HepG2 (cell line): ENCODE data around the gene SLCO2A1. TPM values are rescaled to one million over a fixed set of nuclear protein-coding genes. Genes with fewer than 3 reads are reported as not detected.

Source experiments
- ATAC-seq: fragments of 200-7000 bp; cut with Tn5 transposase; 3 replicates; pipeline ENCODE4 v1.9.1; 2020; ENCODE audit warnings: mild to moderate bottlenecking, moderate library complexity
- BruUV-seq: library from RNA; stranded (reverse); fragments of 400-500 nt; replicated peaks from 2 replicates; lab custom pipeline; 2021; lab: Mats Ljungman, UMichigan
- CTCF ChIA-PET: fragments of 300-600 bp; formaldehyde crosslinking; extraction: SDS; loops from one replicate; lab custom pipeline; 2021; ENCODE audit warnings: low total read pairs, inconsistent platforms, low intra/inter-chr PET ratio; lab: Yijun Ruan, JAX
- POLR2A ChIA-PET: fragments of 350-600 bp; sonication (Branson Sonifier 250); formaldehyde crosslinking; loops from one replicate; lab custom pipeline; 2020; ENCODE audit warnings: antibody characterized with exemption, inconsistent platforms; lab: Yijun Ruan, JAX
- DNase-seq: peaks from one replicate; pipeline ENCODE4 v3.0.0-alpha.2; 2015; ENCODE audit warnings: low spot score
- FAIRE-seq: peaks from 3 replicates; lab custom pipeline; 2011; peaks lifted over from hg19 to GRCh38; lab: Jason Lieb, UNC
- H2AFZ ChIP-seq: one replicate; pipeline ENCODE4 v1.6.1; 2011; ENCODE audit warnings: low read length, inconsistent platforms
- H3K27ac ChIP-seq: fragments of 300-600 bp; 3 replicates; pipeline ENCODE4 v1.8.0; 2011; ENCODE audit warnings: mixed run types, mild to moderate bottlenecking, mixed read lengths, low read length, inconsistent platforms; ENCODE audit not compliant: insufficient read depth; ENCODE audit errors: extremely low read length
- H3K27me3 ChIP-seq, 2 experiments: fragments of 200-600 bp in 1 of 2; 2 replicates in 1 of 2; 3 replicates in 1 of 2; pipeline versions ENCODE4 v1.6.0 to v1.8.0; 2011; ENCODE audit warnings: low read length in 2 of 2, mild to moderate bottlenecking in 2 of 2, moderate library complexity in 2 of 2, inconsistent platforms in 1 of 2; ENCODE audit not compliant: insufficient read depth in 2 of 2, control insufficient read depth in 1 of 2
- H3K36me3 ChIP-seq, 2 experiments: fragments of 200-600 bp in 1 of 2; replicated peaks in 1 of 2; 2 replicates in 1 of 2; 3 replicates in 1 of 2; pipeline versions ENCODE4 v1.5.1 to v1.8.0; 2011; ENCODE audit warnings: low read length in 2 of 2, inconsistent platforms in 1 of 2; ENCODE audit not compliant: insufficient read depth in 2 of 2, control insufficient read depth in 1 of 2
- H3K4me1 ChIP-seq: 2 replicates; pipeline ENCODE4 v1.5.1; 2012; ENCODE audit warnings: low read length, inconsistent platforms; ENCODE audit not compliant: insufficient read depth
- H3K4me2 ChIP-seq: 2 replicates; pipeline ENCODE4 v1.6.0; 2011; ENCODE audit warnings: low read depth, low read length, inconsistent platforms
- H3K4me3 ChIP-seq, 3 experiments: fragments of 200-600 bp in 1 of 3; sonication (generic), shearing (Covaris generic) in 1 of 3; replicated peaks in 1 of 3; 2 replicates each; pipeline ENCODE4 v1.5.1; 2011 to 2016; ENCODE audit warnings: low read length in 3 of 3, inconsistent platforms in 2 of 3, low read depth in 2 of 3, mild to moderate bottlenecking in 2 of 3, control low read depth in 1 of 3, mixed read lengths in 1 of 3; ENCODE audit not compliant: insufficient read depth in 1 of 3
- H3K79me2 ChIP-seq: one replicate; pipeline ENCODE4 v1.6.1; 2011; ENCODE audit warnings: low read length, inconsistent platforms; ENCODE audit not compliant: insufficient read depth
- H3K9ac ChIP-seq: 2 replicates; pipeline ENCODE4 v1.6.0; 2011; ENCODE audit warnings: mild to moderate bottlenecking, low read depth, low read length, inconsistent platforms; ENCODE audit not compliant: insufficient read depth
- H3K9me3 ChIP-seq: 2 replicates; pipeline ENCODE4 v1.5.1; 2012; ENCODE audit warnings: mild to moderate bottlenecking, low read length
- H4K20me1 ChIP-seq: 2 replicates; pipeline ENCODE4 v1.6.0; 2011; ENCODE audit warnings: inconsistent platforms, mild to moderate bottlenecking, low read length, moderate library complexity; ENCODE audit not compliant: insufficient read depth
- BRCA1 ChIP-seq: sonication (generic); formaldehyde crosslinking; IDR thresholded peaks from 2 replicates; pipeline ENCODE4 v1.4.0; 2020; ENCODE audit warnings: missing genetic modification reagents
- CBX5 ChIP-seq: sonication (generic); formaldehyde crosslinking; IDR thresholded peaks from 2 replicates; pipeline ENCODE4 v1.4.0; 2020; ENCODE audit warnings: missing genetic modification reagents, borderline replicate concordance
- NR2F1 ChIP-seq, 2 experiments: fragments of 450-650 bp in 1 of 2; formaldehyde crosslinking in 1 of 2; IDR thresholded peaks; 2 replicates each; pipeline versions ENCODE4 v1.5.0 to v1.6.1; 2016 to 2020; ENCODE audit warnings: mild to moderate bottlenecking in 1 of 2, missing compliant biosample characterization in 1 of 2, missing genetic modification reagents in 1 of 2, moderate library complexity in 1 of 2
- RBM22 ChIP-seq: fragments of 200-400 bp; formaldehyde crosslinking; optimal IDR thresholded peaks from 2 replicates; pipeline ENCODE3; 2017; ENCODE audit warnings: mild to moderate bottlenecking, low read length, moderate library complexity
- RFXANK ChIP-seq: IDR thresholded peaks from 2 replicates; pipeline ENCODE4 v1.6.1; 2016
- SRY ChIP-seq: sonication (generic); formaldehyde crosslinking; IDR thresholded peaks from 2 replicates; pipeline ENCODE4 v1.8.0; 2022; ENCODE audit warnings: mild to moderate bottlenecking, missing genetic modification reagents
- TFAP4 ChIP-seq: sonication (generic); IDR thresholded peaks from 2 replicates; pipeline ENCODE4 v1.6.1; 2016; ENCODE audit warnings: low read depth, borderline replicate concordance
- ZBTB21 ChIP-seq: sonication (generic); formaldehyde crosslinking; IDR thresholded peaks from 2 replicates; pipeline ENCODE4 v1.4.0; 2020; ENCODE audit warnings: missing genetic modification reagents
- ZC3H4 ChIP-seq: sonication (generic); formaldehyde crosslinking; IDR thresholded peaks from 2 replicates; pipeline ENCODE4 v1.4.0; 2020; ENCODE audit warnings: missing genetic modification reagents, borderline replicate concordance
- ZNF251 ChIP-seq: sonication (generic); formaldehyde crosslinking; IDR thresholded peaks from 2 replicates; pipeline ENCODE4 v1.9.0; 2021; ENCODE audit warnings: mild to moderate bottlenecking, missing genetic modification reagents
- ZNF33B ChIP-seq: sonication (generic); formaldehyde crosslinking; IDR thresholded peaks from 2 replicates; pipeline ENCODE4 v1.5.1; 2020; ENCODE audit warnings: mild to moderate bottlenecking, missing genetic modification reagents
- ZNF574 ChIP-seq: sonication (generic); formaldehyde crosslinking; IDR thresholded peaks from 2 replicates; pipeline ENCODE4 v1.4.0; 2020; ENCODE audit warnings: missing genetic modification reagents
- WGBS: methylation state at CpG from one replicate; pipeline ENCODE4 v1.1.6; 2017; ENCODE audit warnings: low lambda C conversion rate; 5-methylcytosine and 5-hydroxymethylcytosine counted together
- in situ Hi-C: cut with HindIII; loops from 2 replicates; pipeline ENCODE4 v1.10.0; 2017; ENCODE audit warnings: low pct_unique_long_range_greater_than_20kb; ENCODE audit not compliant: extremely low pct_ligation_motif_present
- intact Hi-C: fragments of 100-400 bp; cut with micrococcal nuclease; formaldehyde crosslinking; loops from one replicate; pipeline ENCODE4 v1.10.0; 2022; ENCODE audit not compliant: unreplicated experiment
- polyA plus RNA-seq, 8 experiments: library from polyadenylated mRNA; depleted of rRNA in 3 of 8; stranded (reverse) in 7 of 8; unstranded in 1 of 8; fragments of >200 nt; fragmentation: Illumina TruSeq in 4 of 8; extraction: Trizol in 4 of 8; gene quantifications; 2 replicates each; pipeline versions ENCODE4 v1.2.1 to v1.2.3, GENCODE V29; 2011 to 2016; ENCODE audit warnings: low read depth in 4 of 8, missing spikeins in 1 of 8, mixed read lengths in 1 of 8; ENCODE audit not compliant: insufficient read depth in 1 of 8
- total RNA-seq, 5 experiments: library from RNA; depleted of rRNA; stranded (reverse); fragments of >200 nt; fragmentation: Illumina TruSeq; extraction: Trizol; gene quantifications; 2 replicates each; pipeline ENCODE4 v1.2.3, GENCODE V29; 2016; ENCODE audit warnings: low read depth in 1 of 5
- TF ChIP-seq, protein P1 (sequence below): sonication (generic); formaldehyde crosslinking; IDR thresholded peaks from 2 replicates; pipeline ENCODE4 v1.4.0; 2020; ENCODE audit warnings: missing genetic modification reagents, borderline replicate concordance
- TF ChIP-seq, protein P2 (sequence below): sonication (generic); formaldehyde crosslinking; IDR thresholded peaks from 2 replicates; pipeline ENCODE4 v1.8.0; 2022; ENCODE audit warnings: mild to moderate bottlenecking, missing genetic modification reagents, borderline replicate concordance
- TF ChIP-seq, protein P3 (sequence below): sonication (generic); formaldehyde crosslinking; IDR thresholded peaks from 2 replicates; pipeline ENCODE4 v1.4.0; 2020; ENCODE audit warnings: missing genetic modification reagents

The SLCO2A1 gene
- total and polyA plus RNA-seq, 2 of the 13 experiments (the other 11 are each of a cell fraction or from before 2014, with no cell fraction given) = 0.04 TPM; not detected in 1

DNA sequence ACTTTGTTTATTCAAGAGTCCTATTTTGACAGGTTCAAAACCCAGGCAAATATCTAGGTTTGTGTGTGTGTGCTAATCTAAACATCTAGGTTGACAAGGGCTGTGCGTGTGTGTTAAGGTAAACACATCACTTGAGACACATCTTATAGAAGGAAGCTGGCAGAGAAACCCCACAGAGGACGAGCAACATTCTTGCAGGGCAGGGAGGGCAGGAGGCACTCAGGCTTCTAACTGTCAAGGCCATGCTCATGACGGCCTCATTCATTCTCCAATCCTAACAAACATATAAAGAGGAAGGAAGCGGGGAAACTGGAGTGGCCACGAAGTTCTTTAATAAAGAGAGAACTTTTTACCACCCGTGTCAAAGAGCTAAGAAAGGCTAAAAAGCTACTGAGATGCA lies 43.4 kb downstream of the SLCO2A1 start:
- ATAC-seq = no peak
- in situ Hi-C loops = no loop called here
- DNase-seq = no peak
- Histone ChIP-seq H3K27me3 (peaks cover 0 to 28% of the 10 kb centered on the region in 2 experiments; a peak in 1 of 5 replicates), H4K20me1 (no peaks in the 10 kb centered on the region), H3K4me1 (no peaks in the 10 kb centered on the region), H3K36me3 (no peaks in the 10 kb centered on the region)
- POLR2A ChIA-PET = no interaction called here
- 41% methylated on average over 6 of the region's 6 CpGs for WGBS
- CTCF ChIA-PET = no interaction called here
- intact Hi-C loops = no loop called here
- TF ChIP-seq NR2F1 (CRISPR knock-in tag; IDR thresholded peaks at IDR 0.05) = no peak
- TF ChIP-seq ZBTB21 (CRISPR knock-in tag) = no peak
- TF ChIP-seq, protein P1, sequence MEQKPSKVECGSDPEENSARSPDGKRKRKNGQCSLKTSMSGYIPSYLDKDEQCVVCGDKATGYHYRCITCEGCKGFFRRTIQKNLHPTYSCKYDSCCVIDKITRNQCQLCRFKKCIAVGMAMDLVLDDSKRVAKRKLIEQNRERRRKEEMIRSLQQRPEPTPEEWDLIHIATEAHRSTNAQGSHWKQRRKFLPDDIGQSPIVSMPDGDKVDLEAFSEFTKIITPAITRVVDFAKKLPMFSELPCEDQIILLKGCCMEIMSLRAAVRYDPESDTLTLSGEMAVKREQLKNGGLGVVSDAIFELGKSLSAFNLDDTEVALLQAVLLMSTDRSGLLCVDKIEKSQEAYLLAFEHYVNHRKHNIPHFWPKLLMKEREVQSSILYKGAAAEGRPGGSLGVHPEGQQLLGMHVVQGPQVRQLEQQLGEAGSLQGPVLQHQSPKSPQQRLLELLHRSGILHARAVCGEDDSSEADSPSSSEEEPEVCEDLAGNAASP = no peak
- no peak for TF ChIP-seq RBM22
- no peak for TF ChIP-seq BRCA1 (CRISPR knock-in tag)
- no peak for TF ChIP-seq ZNF574
- TF ChIP-seq ZNF251 (CRISPR knock-in tag) = no peak
- TF ChIP-seq, protein P2, sequence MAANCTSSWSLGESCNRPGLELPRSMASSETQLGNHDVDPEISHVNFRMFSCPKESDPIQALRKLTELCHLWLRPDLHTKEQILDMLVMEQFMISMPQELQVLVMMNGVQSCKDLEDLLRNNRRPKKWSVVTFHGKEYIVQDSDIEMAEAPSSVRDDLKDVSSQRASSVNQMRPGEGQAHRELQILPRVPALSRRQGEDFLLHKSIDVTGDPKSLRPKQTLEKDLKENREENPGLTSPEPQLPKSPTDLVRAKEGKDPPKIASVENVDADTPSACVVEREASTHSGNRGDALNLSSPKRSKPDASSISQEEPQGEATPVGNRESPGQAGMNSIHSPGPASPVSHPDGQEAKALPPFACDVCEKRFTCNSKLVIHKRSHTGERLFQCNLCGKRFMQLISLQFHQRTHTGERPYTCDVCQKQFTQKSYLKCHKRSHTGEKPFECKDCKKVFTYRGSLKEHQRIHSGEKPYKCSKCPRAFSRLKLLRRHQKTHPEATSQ (CRISPR knock-in tag) = no peak
- TF ChIP-seq ZNF33B = no peak
- TF ChIP-seq RFXANK (CRISPR knock-in tag) = no peak
- TF ChIP-seq SRY = no peak
- TF ChIP-seq ZC3H4 (CRISPR knock-in tag) = no peak
- TF ChIP-seq TFAP4 = no peak
- TF ChIP-seq CBX5 (CRISPR knock-in tag) = no peak
- TF ChIP-seq, protein P3, sequence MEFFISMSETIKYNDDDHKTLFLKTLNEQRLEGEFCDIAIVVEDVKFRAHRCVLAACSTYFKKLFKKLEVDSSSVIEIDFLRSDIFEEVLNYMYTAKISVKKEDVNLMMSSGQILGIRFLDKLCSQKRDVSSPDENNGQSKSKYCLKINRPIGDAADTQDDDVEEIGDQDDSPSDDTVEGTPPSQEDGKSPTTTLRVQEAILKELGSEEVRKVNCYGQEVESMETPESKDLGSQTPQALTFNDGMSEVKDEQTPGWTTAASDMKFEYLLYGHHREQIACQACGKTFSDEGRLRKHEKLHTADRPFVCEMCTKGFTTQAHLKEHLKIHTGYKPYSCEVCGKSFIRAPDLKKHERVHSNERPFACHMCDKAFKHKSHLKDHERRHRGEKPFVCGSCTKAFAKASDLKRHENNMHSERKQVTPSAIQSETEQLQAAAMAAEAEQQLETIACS (CRISPR knock-in tag) = no peak
- TF ChIP-seq, all 625 proteins: peak for 0
- BruUV-seq = no TSS peak
- no peaks in the 10 kb centered on the region for H3K79me2 ChIP-seq
- H3K9me3 ChIP-seq = no peaks in the 10 kb centered on the region
- no peak overlapping the region for H3K27ac ChIP-seq
- FAIRE-seq = no peak
- no peak overlapping the region for H2AFZ ChIP-seq
- no peak overlapping the region for H3K4me2 ChIP-seq
- H3K9ac ChIP-seq = no peak overlapping the region
- no peak overlapping the region for H3K4me3 ChIP-seq
